ENCODE data around the gene CDC14B.

GRCh38 chr9:96550659-96551058, 69.0 kb downstream of the CDC14B start:
- TF ChIP-seq YY1 (IDR thresholded peaks at IDR 0.05; ENCODE audit: low read depth) (no peak), ZBTB7A (IDR thresholded peaks at IDR 0.05; ENCODE audit: low read depth) (no peak), EP300 (IDR thresholded peaks at IDR 0.05; ENCODE audit: borderline replicate concordance) (no peak), FOXM1 (IDR thresholded peaks at IDR 0.05; ENCODE audit: borderline replicate concordance, low read depth) (no peak), CEBPB (IDR thresholded peaks at IDR 0.05) (no peak), TCF12 (IDR thresholded peaks at IDR 0.05; ENCODE audit: low read depth) (no peak), RAD21 (IDR thresholded peaks at IDR 0.05; ENCODE audit: low read depth) (no peak), NFIC (IDR thresholded peaks at IDR 0.05) (no peak)
- TF ChIP-seq, protein P1, sequence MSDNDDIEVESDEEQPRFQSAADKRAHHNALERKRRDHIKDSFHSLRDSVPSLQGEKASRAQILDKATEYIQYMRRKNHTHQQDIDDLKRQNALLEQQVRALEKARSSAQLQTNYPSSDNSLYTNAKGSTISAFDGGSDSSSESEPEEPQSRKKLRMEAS (IDR thresholded peaks at IDR 0.05), result no peak
- TF ChIP-seq, protein P2, sequence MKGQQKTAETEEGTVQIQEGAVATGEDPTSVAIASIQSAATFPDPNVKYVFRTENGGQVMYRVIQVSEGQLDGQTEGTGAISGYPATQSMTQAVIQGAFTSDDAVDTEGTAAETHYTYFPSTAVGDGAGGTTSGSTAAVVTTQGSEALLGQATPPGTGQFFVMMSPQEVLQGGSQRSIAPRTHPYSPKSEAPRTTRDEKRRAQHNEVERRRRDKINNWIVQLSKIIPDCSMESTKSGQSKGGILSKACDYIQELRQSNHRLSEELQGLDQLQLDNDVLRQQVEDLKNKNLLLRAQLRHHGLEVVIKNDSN (IDR thresholded peaks at IDR 0.05), result no peak
- TF ChIP-seq, protein P3, sequence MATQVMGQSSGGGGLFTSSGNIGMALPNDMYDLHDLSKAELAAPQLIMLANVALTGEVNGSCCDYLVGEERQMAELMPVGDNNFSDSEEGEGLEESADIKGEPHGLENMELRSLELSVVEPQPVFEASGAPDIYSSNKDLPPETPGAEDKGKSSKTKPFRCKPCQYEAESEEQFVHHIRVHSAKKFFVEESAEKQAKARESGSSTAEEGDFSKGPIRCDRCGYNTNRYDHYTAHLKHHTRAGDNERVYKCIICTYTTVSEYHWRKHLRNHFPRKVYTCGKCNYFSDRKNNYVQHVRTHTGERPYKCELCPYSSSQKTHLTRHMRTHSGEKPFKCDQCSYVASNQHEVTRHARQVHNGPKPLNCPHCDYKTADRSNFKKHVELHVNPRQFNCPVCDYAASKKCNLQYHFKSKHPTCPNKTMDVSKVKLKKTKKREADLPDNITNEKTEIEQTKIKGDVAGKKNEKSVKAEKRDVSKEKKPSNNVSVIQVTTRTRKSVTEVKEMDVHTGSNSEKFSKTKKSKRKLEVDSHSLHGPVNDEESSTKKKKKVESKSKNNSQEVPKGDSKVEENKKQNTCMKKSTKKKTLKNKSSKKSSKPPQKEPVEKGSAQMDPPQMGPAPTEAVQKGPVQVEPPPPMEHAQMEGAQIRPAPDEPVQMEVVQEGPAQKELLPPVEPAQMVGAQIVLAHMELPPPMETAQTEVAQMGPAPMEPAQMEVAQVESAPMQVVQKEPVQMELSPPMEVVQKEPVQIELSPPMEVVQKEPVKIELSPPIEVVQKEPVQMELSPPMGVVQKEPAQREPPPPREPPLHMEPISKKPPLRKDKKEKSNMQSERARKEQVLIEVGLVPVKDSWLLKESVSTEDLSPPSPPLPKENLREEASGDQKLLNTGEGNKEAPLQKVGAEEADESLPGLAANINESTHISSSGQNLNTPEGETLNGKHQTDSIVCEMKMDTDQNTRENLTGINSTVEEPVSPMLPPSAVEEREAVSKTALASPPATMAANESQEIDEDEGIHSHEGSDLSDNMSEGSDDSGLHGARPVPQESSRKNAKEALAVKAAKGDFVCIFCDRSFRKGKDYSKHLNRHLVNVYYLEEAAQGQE (IDR thresholded peaks at IDR 0.05; ENCODE audit: low read depth), result no peak
